GM21619 (cell line): ENCODE data around the gene SGSM2.

ENCODE experiments used
- ATAC-seq: cut with Tn5 transposase; IDR thresholded peaks from one replicate; pipeline ENCODE4 v1.9.1; 2021; ENCODE audit not compliant: unreplicated experiment

SGSM2 gene

GRCh38 chr17:2335726-2336214 lies 1.5 kb upstream of the SGSM2 start:
- ATAC-seq: no peak

DNA sequence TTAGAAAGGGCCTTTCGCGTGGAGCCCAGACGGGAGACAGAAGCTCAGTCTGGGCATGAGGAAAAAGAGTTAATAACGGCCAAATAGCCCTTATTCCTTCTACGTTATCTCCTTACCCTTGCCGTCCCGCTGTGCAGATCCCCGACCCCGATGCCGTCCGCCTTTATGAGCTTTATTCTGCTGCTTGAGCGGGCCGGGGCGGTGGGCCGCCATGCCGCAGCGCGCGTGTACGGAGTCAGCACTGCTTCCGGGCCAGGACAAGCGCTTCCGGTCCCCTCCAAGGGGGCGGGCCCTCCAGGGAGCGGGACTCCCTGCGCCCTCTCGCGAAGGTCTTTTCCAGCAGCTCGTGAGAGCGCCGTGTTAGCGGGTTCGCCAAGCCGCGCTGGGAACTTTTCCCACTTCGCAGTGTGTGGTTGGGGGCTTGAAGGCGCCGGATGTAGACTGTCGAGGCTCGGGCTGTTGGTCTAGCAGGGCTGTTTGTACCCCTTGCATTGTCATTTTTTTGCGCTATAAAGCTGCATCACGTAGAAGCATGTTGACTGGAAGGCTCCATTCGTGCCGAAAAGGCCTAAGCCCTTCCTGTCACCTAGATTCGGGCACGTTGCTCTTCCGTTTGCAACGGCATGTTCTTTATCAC lies 968 bp upstream of the SGSM2 start, which contains the start of gene TSR1:
TSS of gene TSR1 (minus strand) at position 243 of the 637 bp plus-strand sequence. CDS start at position 213, 30 bp downstream.
- peak; percentile 74 for ATAC-seq

- peak; percentile 23 for ATAC-seq
Measured at GRCh38 chr17:2337544-2338314, 428 bp downstream of the SGSM2 start.

DNA sequence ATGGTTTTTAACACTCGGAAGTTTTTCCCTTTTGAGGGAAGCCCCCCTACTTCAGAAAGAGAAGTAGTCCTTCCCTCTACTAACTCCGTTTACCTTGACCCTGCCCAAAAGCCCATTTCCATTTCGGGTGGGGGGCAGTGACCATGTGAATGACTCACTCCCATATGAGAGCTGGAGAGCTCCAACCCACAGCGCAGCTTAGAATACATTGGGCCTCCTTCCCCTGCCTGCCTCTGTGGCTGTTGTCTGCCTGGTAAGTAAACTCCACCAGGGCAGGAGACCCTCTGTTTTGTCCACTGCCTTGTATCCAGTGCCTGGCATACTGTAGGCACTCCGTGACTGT lies 985 bp downstream of the SGSM2 start:
- no peak for ATAC-seq

- no peak for ATAC-seq
Measured at GRCh38 chr17:2343421-2343820, 6.1 kb downstream of the SGSM2 start.

GRCh38 chr17:2344528-2344927 lies 7.2 kb downstream of the SGSM2 start:
- ATAC-seq: no peak

GRCh38 chr17:2346475-2346874 lies 9.2 kb downstream of the SGSM2 start:
- ATAC-seq: no peak

- no peak for ATAC-seq
Measured at GRCh38 chr17:2347805-2348685, 10.7 kb downstream of the SGSM2 start.

DNA sequence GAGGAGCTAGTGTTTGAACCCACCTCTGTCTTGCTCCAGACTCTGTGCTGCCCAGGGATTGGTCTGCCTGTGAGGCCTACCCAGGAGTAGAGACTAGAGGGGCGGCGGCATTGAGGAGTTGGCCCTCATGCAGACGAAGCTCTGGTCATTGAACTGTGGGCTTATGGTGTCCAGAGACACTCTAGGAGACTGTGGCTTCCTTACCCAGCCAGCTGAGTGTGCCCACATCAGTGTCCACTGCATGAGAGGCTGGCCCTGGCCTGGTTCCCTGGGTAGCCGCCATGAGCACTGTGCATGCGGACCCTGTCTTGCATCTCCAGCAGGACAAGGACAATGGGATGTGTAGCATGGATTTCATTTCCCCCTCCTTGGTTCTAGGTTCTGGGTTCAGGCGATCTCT lies 14.0 kb downstream of the SGSM2 start:
- ATAC-seq: no peak

- ATAC-seq: no peak
Measured at GRCh38 chr17:2354311-2354710, 17.0 kb downstream of the SGSM2 start.

- ATAC-seq: no peak
Measured at GRCh38 chr17:2357237-2357636, 19.9 kb downstream of the SGSM2 start.

DNA sequence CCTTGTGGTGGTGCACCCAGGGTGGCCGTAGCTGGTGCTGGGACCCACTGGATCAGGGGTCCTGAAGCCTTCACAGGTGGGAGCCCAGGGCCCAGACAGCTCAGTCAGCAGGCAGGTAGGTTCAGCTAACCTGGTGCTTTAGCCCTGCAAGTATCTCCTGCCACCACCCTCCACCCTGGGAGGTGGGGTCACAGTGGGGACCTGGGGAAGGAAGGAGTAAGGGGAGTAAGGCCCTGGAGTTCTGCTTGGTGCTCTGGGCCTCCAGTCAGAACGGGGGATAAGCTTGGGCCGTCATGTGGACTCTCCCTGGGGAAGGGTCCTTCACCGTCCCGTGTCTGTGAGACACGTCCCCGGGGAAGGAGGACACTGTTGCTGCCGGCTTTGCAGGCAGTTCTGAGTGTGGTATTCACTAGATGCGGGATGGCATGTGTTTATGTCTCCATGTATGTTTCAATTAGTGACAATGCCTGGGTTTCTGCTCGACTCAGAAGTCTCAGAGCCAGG lies 20.7 kb downstream of the SGSM2 start:
- no peak for ATAC-seq

DNA sequence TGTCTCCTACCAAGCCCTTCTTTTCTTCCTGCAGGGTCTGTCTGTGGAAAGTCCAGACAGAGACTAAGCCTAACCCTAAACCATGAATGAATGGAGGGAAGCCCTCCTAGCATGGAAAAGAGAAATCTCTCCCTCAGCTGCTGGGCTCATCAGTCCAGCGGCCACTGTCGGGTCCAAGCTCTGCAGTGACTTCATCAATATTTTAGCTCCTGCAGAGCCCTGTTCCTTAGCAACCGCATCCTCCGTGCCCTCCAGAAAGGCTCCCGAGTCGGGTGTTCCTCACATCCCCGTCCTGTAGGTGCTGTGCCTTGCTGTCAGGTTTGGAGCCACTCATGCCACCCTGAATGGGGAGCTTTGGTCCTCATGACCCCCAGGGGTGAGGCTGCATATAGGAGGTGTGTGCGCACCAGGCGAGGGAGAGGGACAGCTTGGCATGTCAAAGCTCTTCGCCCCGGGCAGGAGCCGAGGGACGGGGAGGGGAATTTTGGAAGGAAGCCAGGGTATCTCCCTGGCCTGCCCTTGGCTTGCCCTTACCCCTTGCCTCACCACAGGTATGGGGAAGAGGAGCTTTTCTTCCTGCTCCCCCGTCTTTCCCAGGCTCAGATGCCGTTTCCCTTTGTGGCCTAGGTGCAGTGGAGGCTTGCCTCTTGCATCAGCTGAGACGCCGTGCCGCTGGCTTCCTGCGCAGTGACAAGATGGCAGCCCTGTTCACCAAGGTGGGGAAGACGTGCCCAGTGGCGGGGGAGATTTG lies 23.9 kb downstream of the SGSM2 start:
- no peak for ATAC-seq

DNA sequence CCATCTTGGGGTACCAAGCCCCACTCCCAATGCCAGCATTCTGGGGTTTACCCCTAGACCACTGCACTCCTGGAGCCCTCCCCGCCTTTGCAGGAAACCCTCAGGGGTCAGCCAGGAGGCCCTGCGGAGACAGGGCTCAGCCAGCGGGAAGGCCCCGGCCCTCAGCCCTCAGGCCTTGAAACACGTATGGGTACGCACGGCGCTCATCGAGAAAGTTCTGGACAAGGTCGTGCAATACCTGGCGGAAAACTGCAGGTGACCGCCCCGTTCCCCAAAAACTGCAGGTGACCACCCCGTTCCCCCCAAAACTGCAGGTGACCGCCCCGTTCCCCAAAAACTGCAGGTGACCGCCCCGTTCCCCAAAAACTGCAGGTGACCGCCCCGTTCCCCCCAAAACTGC lies 24.7 kb downstream of the SGSM2 start:
- ATAC-seq: no peak

DNA sequence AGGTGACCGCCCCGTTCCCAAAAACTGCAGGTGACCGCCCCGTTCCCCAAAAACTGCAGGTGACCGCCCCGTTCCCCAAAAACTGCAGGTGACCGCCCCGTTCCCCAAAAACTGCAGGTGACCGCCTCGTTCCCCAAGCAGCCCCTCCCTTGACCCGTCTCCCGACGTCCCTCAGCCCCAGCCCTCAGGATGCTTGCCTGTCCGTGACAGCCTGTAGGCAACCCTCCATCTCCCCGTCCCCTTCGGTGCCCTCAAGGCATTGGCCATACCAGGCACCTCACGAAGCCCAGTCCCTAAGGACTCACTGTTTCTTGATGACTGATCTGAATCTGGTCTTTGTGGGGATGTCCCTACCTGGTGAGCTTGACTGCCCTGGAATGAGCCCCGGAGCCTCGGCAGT lies 25.1 kb downstream of the SGSM2 start:
- ATAC-seq: no peak

GRCh38 chr17:2362881-2363280 lies 25.6 kb downstream of the SGSM2 start:
- ATAC-seq: no peak

DNA sequence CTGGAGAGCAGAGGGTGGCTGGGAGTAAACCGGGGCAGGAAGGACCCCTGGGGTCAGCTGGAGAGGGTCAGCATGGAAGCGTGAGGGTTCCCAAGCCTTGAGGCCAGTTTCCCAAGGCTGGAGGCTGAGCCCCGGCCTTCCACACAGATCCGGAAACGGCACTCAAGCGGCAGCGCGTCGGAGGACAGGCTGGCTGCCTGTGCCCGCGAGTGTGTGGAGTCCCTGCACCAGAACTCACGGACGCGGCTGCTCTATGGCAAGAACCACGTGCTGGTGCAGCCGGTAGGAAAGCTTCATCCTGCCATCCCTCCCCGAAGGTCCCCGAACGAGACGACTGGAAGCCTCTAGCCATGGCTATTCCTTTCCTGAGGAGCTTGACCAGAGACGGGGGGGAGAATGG lies 26.0 kb downstream of the SGSM2 start:
- ATAC-seq: no peak

DNA sequence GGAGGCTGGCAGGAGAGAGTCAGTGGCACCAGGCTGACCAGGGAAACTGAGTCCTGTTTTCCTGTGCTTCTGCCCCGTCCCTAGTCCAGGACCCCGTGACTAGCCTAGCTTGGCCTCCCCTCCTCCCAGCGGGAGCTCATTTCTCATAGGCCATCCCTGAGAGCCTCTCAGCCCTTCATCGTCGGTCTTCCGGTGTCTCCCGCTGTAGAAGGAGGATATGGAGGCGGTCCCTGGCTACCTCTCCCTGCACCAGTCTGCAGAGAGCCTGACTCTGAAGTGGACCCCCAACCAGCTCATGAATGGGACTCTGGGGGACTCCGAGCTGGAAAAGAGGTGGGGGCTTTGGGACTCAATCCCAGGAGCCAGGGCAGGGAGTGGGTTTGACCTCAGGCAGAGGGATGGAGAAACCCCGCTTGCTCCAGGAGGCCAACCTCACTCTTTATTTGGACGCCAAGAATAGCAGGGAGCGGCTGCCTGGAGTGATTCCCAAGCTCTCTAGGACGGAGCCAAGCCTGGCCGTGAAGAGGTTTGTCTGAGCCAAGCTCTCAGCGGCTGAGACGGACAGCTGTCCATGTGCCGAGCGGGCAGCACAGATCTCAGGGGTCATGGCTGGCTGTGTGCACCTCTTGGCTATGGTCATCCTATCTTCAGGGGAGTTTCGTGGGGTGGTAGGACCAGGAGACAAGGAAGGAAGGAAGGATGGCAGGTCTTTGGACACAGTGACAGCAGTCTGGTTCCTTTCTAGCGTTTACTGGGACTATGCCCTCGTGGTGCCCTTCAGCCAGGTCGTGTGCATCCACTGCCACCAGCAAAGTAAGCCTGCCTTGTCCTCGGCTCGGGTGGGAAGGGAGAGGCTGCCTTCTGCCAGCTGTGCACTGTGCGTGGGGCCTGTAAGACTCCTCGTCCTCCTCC lies 26.8 kb downstream of the SGSM2 start:
- no peak for ATAC-seq

DNA sequence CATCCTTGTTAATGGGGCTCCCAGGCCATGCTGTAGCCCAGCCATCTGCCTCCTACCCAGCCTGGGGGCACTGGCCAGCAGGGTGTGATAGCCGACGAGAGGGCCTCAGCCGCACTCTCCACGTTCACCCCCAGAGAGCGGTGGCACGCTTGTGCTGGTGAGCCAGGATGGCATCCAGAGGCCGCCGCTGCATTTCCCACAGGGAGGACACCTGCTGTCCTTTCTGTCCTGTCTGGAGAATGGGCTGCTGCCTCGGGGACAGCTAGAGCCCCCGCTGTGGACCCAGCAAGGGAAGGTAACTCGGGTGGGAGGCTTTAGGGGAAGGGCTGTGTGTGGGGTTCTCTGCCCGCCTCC lies 27.4 kb downstream of the SGSM2 start:
- ATAC-seq: no peak

GRCh38 chr17:2365132-2365531 lies 27.8 kb downstream of the SGSM2 start:
- ATAC-seq: no peak
